ENCODE measurements around the gene DOCK3. TPM values are rescaled to one million over a fixed set of nuclear protein-coding genes. Genes with fewer than 3 reads are reported as not detected.
A peak's percentile ranks its signal among the peaks of the same experiment; 100 is the strongest.
"Not testable (repeated sequence)": the region's sequence is repeated elsewhere in the genome, so short reads cannot be mapped to it uniquely, and the experiment has no call there.

DOCK3 gene
- total RNA-seq, 4 donors from 2014 or later: 5.5 to 10.0 (median 8.7) TPM

DNA sequence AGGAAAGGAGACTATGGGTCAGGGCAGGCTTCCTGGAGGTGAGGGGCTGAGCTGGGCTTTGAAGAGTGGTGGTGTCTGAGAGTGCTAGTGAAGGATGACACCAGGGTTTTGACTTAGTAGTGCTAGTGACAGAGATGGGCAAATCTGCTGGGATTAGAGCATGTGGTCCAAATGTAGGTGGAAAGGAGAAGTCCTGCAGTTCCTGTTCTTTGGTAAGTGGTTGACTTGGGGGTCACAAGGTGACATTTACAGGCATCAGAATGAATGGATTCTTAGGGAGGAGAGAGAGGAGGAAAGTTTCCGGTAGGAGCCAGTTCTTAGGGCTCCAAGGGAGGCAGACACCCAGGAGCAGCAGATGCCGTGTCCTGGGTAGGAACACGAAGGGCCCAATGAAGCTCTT lies 796 bp upstream of the DOCK3 start:
- Histone ChIP-seq H3K27me3 (peaks cover 18% of the 10 kb centered on the region), H3K4me1 (peaks cover 0 to 30% (median 0%) of the 10 kb centered on the region in 3 donors), H3K36me3 (no peaks in the 10 kb centered on the region), H3K9me3 (no peaks in the 10 kb centered on the region), H3K4me3 (no peak overlapping the region), H3K27ac (no peak overlapping the region)
- TF ChIP-seq POLR2A (IDR thresholded peaks at IDR 0.05) (no peak), EP300 (IDR thresholded peaks at IDR 0.05) (no peak), POLR2AphosphoS5 (IDR thresholded peaks at IDR 0.05) (no peak), CTCF (IDR thresholded peaks at IDR 0.05) (no peak)
- 36% methylated on average over 3 of the region's 3 CpGs; no CpG with 5 or more reads in 1 of the 2 donors for WGBS, 2 donors (ENCODE audit: low coverage in 1 of 2)
- no peak for ATAC-seq

DNA sequence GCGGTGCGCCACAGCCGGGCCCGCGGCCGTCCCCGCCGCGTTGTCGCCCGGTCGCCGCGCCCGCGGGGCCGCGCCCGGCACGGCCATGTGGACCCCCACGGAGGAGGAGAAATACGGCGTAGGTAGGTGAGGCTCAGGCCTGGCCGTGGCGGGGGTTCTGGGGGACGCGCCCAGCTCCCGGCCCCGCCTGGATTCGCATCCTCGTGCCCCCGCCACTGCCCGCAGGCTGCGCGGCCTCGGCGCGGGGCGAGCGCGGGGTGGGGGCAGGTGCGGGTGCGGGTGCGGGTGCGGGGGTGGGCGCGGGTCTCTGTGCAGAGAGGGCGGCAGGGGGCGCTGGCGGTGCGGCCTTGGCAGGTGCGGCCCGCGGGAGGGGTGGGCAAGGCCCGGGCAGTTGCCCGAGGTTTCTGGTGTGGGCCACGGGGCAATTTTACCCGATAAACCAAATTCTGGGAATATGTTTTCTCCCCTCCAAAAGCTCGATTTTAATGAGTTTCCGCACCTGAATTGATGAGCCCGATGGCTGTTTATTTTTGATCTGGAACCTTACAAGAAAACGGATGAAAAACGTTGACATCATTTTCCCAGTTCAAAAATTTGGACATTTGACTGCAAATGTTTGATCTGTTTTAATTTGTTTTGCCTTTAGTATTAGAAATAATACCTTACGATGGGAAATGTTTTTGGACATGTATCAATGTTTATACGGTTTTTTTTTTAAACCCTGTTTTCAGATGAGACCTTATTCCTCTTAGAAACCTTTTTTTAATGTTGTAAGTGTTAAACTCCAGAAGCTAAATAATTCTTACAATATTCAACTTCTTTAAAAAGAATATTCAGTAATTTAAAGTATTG lies 678 bp downstream of the DOCK3 start:
- no peaks in the 10 kb centered on the region for H3K36me3 ChIP-seq
- H3K9me3 ChIP-seq: no peaks in the 10 kb centered on the region
- peak overlapping the region in 3 of 4 donors; percentile 72 to 77 (median 77) for H3K27ac ChIP-seq
- 5 to 6% methylated on average over 7 of the region's 65 CpGs for WGBS, 2 donors (ENCODE audit: low coverage in 1 of 2)
- peak; percentile 67 for ATAC-seq
- TF ChIP-seq CTCF (IDR thresholded peaks at IDR 0.05) (peak; percentile 22 to 74 (median 29)), EP300 (IDR thresholded peaks at IDR 0.05) (no peak)
- peak overlapping the region; percentile 47 to 58 for H3K4me3 ChIP-seq
- H3K4me1 ChIP-seq: peaks cover 0 to 30% (median 0%) of the 10 kb centered on the region in 3 donors
- peaks cover 20% of the 10 kb centered on the region for H3K27me3 ChIP-seq

DNA sequence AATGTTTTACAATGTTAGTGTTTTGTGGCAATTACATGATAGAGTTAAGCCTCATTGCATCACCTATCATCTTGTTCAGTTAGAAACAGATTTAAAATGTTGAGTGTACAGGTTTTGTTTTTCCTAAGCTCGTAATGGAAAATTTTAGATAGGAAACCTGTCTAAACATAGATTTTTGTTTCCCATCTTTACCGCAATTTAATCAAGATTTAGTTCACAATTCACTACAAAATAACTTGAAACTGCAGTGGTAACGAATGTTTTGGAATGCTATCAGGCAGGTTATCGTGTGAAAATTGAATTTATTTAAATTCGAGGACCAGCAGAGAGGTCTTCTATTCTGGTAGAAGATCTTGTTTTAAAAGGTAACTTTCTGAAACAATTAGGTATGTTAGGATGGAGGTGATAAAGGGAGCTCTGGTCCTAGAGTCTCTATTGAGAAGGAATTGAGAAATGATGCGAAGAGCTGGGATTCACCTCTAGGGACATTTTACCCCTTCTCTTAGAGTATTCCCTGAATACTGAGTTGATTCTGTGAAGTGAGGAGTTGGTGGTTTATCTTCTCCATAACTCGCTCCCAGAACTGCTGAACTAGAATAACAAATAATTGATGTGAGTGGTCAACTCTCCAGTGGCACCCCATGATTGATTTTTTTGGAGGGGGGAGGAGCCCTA lies 1.4 kb downstream of the DOCK3 start:
- 62 to 67% methylated on average over 5 to 7 of the region's 7 CpGs for WGBS, 2 donors (ENCODE audit: low coverage in 1 of 2)
- peaks cover 0 to 30% (median 0%) of the 10 kb centered on the region in 3 donors for H3K4me1 ChIP-seq
- no peaks in the 10 kb centered on the region for H3K36me3 ChIP-seq
- no peaks in the 10 kb centered on the region for H3K9me3 ChIP-seq
- TF ChIP-seq POLR2AphosphoS5 (IDR thresholded peaks at IDR 0.05) (no peak), EP300 (IDR thresholded peaks at IDR 0.05) (no peak)
- peak overlapping the region in 1 of 2 donors; percentile 58 for H3K4me3 ChIP-seq
- ATAC-seq: no peak
- H3K27ac ChIP-seq: no peak overlapping the region
- peaks cover 20% of the 10 kb centered on the region for H3K27me3 ChIP-seq

- Histone ChIP-seq H3K4me3 (no peak overlapping the region), H3K36me3 (no peaks in the 10 kb centered on the region), H3K27ac (no peak overlapping the region), H3K9me3 (no peaks in the 10 kb centered on the region), H3K27me3 (no peaks in the 10 kb centered on the region), H3K4me1 (peaks cover 0 to 13% (median 0%) of the 10 kb centered on the region in 3 donors)
- TF ChIP-seq POLR2A (IDR thresholded peaks at IDR 0.05) (no peak), CTCF (IDR thresholded peaks at IDR 0.05) (no peak), POLR2AphosphoS5 (IDR thresholded peaks at IDR 0.05) (no peak), EP300 (IDR thresholded peaks at IDR 0.05) (no peak)
- no peak for ATAC-seq
- WGBS, 2 donors (ENCODE audit: low coverage in 1 of 2): 45 to 71% methylated on average over 6 of the region's 7 CpGs
These were observed 12.5 kb downstream of the DOCK3 start for GRCh38 chr3:50687127-50687751.

GRCh38 chr3:50687916-50688315 lies 13.2 kb downstream of the DOCK3 start:
- TF ChIP-seq CTCF (IDR thresholded peaks at IDR 0.05): no peak
- TF ChIP-seq POLR2AphosphoS5 (IDR thresholded peaks at IDR 0.05): no peak
- TF ChIP-seq EP300 (IDR thresholded peaks at IDR 0.05): no peak
- TF ChIP-seq POLR2A (IDR thresholded peaks at IDR 0.05): no peak
- 56 to 68% methylated on average over 2 of the region's 2 CpGs for WGBS, 2 donors (ENCODE audit: low coverage in 1 of 2)

DNA sequence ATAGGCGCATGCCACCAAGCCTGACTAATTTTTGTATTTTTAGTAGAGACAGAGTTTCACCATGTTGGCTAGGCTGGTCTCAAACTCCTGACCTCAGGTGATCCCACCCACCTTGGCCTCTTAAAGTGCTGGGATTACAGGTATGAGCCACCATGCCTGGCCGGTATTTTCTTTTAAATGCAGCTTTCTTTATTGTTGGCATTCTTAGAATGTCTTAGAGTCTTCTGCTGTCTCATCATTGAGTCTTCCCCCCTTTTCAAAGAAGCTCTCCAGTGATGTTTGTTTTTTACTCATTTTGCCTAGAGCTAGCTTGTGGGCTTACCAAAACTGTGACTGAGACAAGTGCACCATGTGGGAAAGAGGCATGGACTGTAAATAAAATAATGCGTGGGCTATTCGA lies 13.9 kb downstream of the DOCK3 start:
- ATAC-seq, H3K36me3 ChIP-seq, H3K27me3 ChIP-seq, H3K9me3 ChIP-seq, H3K4me3 ChIP-seq, H3K27ac ChIP-seq: not testable (repeated sequence)
- peaks cover 0 to 13% (median 0%) of the 10 kb centered on the region in 3 donors for H3K4me1 ChIP-seq
- 83 to 89% methylated on average over 2 to 4 of the region's 4 CpGs for WGBS, 2 donors (ENCODE audit: low coverage in 1 of 2)

More at GRCh38 chr3:50687916-50688315, 13.2 kb downstream of the DOCK3 start:
- Histone ChIP-seq H3K4me1 (peaks cover 0 to 13% (median 0%) of the 10 kb centered on the region in 3 donors), H3K27ac (no peak overlapping the region), H3K4me3 (no peak overlapping the region), H3K9me3 (no peaks in the 10 kb centered on the region), H3K36me3 (no peaks in the 10 kb centered on the region), H3K27me3 (no peaks in the 10 kb centered on the region)
- ATAC-seq: no peak

Measured in gastroesophageal sphincter (tissue), 4 donors.